Esophagus squamous epithelium (tissue), 5 donors: ENCODE measurements around the gene TRIM50. TPM values are rescaled to one million over a fixed set of nuclear protein-coding genes. Genes with fewer than 3 reads are reported as not detected.
"Not testable (repeated sequence)": the region's sequence is repeated elsewhere in the genome, so short reads cannot be mapped to it uniquely, and the experiment has no call there.

Experiments used
- DNase-seq: peaks from one replicate; lab custom pipeline; 2025; lab: John Stamatoyannopoulos, UW
- H3K27ac ChIP-seq, 4 donors: fragments of 200-600 bp; sonication (generic); one replicate each; pipeline ENCODE4 v1.5.1; 2016 to 2019; ENCODE audit warnings: mild to moderate bottlenecking in 1 of 4
- H3K27me3 ChIP-seq, 4 donors: fragments of 200-600 bp; sonication (generic); 1 replicate in 3 of 4; 2 replicates in 1 of 4; pipeline versions ENCODE4 v1.5.1 to v1.6.0; 2017 to 2021; ENCODE audit warnings: antibody characterized with exemption in 1 of 4
- H3K36me3 ChIP-seq, 3 donors: fragments of 200-600 bp; sonication (generic); one replicate each; pipeline ENCODE4 v1.5.1; 2016 to 2019
- H3K4me1 ChIP-seq, 3 donors: fragments of 200-600 bp; sonication (generic); one replicate each; pipeline ENCODE4 v1.5.1; 2017 to 2019
- H3K4me3 ChIP-seq, 4 donors: fragments of 200-600 bp; sonication (generic); 1 replicate in 3 of 4; 2 replicates in 1 of 4; pipeline ENCODE4 v1.5.1; 2016 to 2019; ENCODE audit warnings: mild to moderate bottlenecking in 2 of 4, moderate library complexity in 1 of 4
- H3K9me3 ChIP-seq, 3 donors: fragments of 200-600 bp; sonication (generic); one replicate each; pipeline ENCODE4 v1.5.1; 2016 to 2019
- CTCF ChIP-seq, 6 experiments: fragments of 450-650 bp in 4 of 6; fragments of 200-600 bp in 2 of 6; sonication (generic) in 2 of 6; IDR thresholded peaks; one replicate each; pipeline ENCODE4 v1.5.1; 2016 to 2019; ENCODE audit warnings: antibody characterized with exemption in 6 of 6, mild to moderate bottlenecking in 4 of 6, moderate library complexity in 4 of 6
- POLR2A ChIP-seq, 4 donors: fragments of 450-650 bp; IDR thresholded peaks; one replicate each; pipeline ENCODE4 v1.6.1; 2017; ENCODE audit warnings: antibody characterized with exemption in 4 of 4, mild to moderate bottlenecking in 4 of 4, moderate library complexity in 3 of 4
- WGBS, 2 donors: methylation state at CpG; one replicate each; pipeline ENCODE4 v1.1.5; 2018; 5-methylcytosine and 5-hydroxymethylcytosine counted together
- intact Hi-C: fragments of 100-400 bp; cut with DNase I; formaldehyde crosslinking; loops from one replicate; pipeline ENCODE4 v1.15.0; 2022
- total RNA-seq, 4 donors: library from RNA; depleted of rRNA; stranded (reverse); fragments of >200 nt; gene quantifications; one replicate each; pipeline ENCODE4 v1.1.0, GENCODE V29; 2016
- donor health status: DM: yes; HTN: yes; CAD: no.

TRIM50 gene
- under 1 TPM in 1 of 4 donors, not detected in 3; 0.19 TPM for total RNA-seq

- H3K27me3 ChIP-seq, H3K27ac ChIP-seq, DNase-seq, H3K36me3 ChIP-seq, H3K4me3 ChIP-seq, H3K9me3 ChIP-seq: not testable (repeated sequence)
- intact Hi-C loops, result loop anchor here (10.0 kb wide), 1 partner anchor 107 kb away; the partner anchor contains the start of gene FZD9
- 94 to 100% methylated on average over 3 to 28 of the region's 43 CpGs for WGBS, 2 donors
- H3K4me1 ChIP-seq, result peaks cover 0 to 11% (median 4%) of the 10 kb centered on the region in 3 donors
Observed at GRCh38 chr7:73327922-73328321, at the start of gene TRIM50, which contains the start of gene FKBP6. Gene TRIM50 (minus strand): TSS chr7:73328082. CDS start chr7:73324787, 3,295 bp downstream. Gene FKBP6 (plus strand): TSS chr7:73328161. CDS start chr7:73328429, 268 bp downstream.

GRCh38 chr7:73376671-73377412 lies 49.0 kb upstream of the TRIM50 start:
- Histone ChIP-seq H3K27ac (no peak overlapping the region), H3K27me3 (peaks cover 0 to 52% (median 0%) of the 10 kb centered on the region in 4 donors), H3K36me3 (no peaks in the 10 kb centered on the region), H3K4me3 (no peak overlapping the region), H3K9me3 (no peaks in the 10 kb centered on the region), H3K4me1 (peaks cover 0 to 7% (median 0%) of the 10 kb centered on the region in 3 donors)
- DNase-seq, result no peak
- TF ChIP-seq POLR2A (IDR thresholded peaks at IDR 0.05) (no peak), CTCF (IDR thresholded peaks at IDR 0.05) (no peak)
- intact Hi-C loops, result no loop called here
- 90 to 96% methylated on average over 4 to 9 of the region's 20 CpGs for WGBS, 2 donors

GRCh38 chr7:73376262-73376661 lies 48.4 kb upstream of the TRIM50 start:
- H3K4me1 ChIP-seq, DNase-seq, H3K27ac ChIP-seq, H3K36me3 ChIP-seq, H3K4me3 ChIP-seq, H3K9me3 ChIP-seq, intact Hi-C loops: not testable (repeated sequence)
- peaks cover 0 to 46% (median 0%) of the 10 kb centered on the region in 4 donors for H3K27me3 ChIP-seq
- 65 to 74% methylated on average over 2 to 3 of the region's 4 CpGs for WGBS, 2 donors

GRCh38 chr7:73373741-73374140 lies 45.9 kb upstream of the TRIM50 start:
- intact Hi-C loops, result no loop called here
- H3K9me3 ChIP-seq, result no peaks in the 10 kb centered on the region
- peaks cover 0 to 7% (median 0%) of the 10 kb centered on the region in 3 donors for H3K4me1 ChIP-seq
- no peak for DNase-seq
- no peak overlapping the region for H3K27ac ChIP-seq
- no peak overlapping the region for H3K4me3 ChIP-seq
- H3K36me3 ChIP-seq, result no peaks in the 10 kb centered on the region
- peaks cover 0 to 29% (median 0%) of the 10 kb centered on the region in 4 donors for H3K27me3 ChIP-seq
- TF ChIP-seq CTCF (IDR thresholded peaks at IDR 0.05) (no peak), POLR2A (IDR thresholded peaks at IDR 0.05) (no peak)
- WGBS, 2 donors, result 76 to 84% methylated on average over 10 to 13 of the region's 13 CpGs

GRCh38 chr7:73369622-73370021 lies 41.7 kb upstream of the TRIM50 start:
- WGBS, 2 donors, result 74 to 83% methylated on average over 9 of the region's 9 CpGs
- no peak overlapping the region for H3K4me3 ChIP-seq
- no peak overlapping the region for H3K27ac ChIP-seq
- no peak for TF ChIP-seq CTCF (IDR thresholded peaks at IDR 0.05)
- no peak for DNase-seq
- peaks cover 0 to 13% (median 0%) of the 10 kb centered on the region in 4 donors for H3K27me3 ChIP-seq
- intact Hi-C loops, result no loop called here
- H3K4me1 ChIP-seq, result no peaks in the 10 kb centered on the region
- no peaks in the 10 kb centered on the region for H3K9me3 ChIP-seq
- H3K36me3 ChIP-seq, result no peaks in the 10 kb centered on the region

- peaks cover 0 to 19% (median 0%) of the 10 kb centered on the region in 4 donors for H3K27me3 ChIP-seq
- H3K36me3 ChIP-seq, result no peaks in the 10 kb centered on the region
- 80 to 82% methylated on average over 9 of the region's 11 CpGs for WGBS, 2 donors
- no peak for TF ChIP-seq CTCF (IDR thresholded peaks at IDR 0.05)
- TF ChIP-seq POLR2A (IDR thresholded peaks at IDR 0.05), result no peak
- no peaks in the 10 kb centered on the region for H3K9me3 ChIP-seq
- H3K27ac ChIP-seq, result no peak overlapping the region
- H3K4me3 ChIP-seq, result no peak overlapping the region
- H3K4me1 ChIP-seq, result no peaks in the 10 kb centered on the region
- no peak for DNase-seq
- intact Hi-C loops, result no loop called here
Observed at GRCh38 chr7:73369009-73369408, 41.1 kb upstream of the TRIM50 start.
